ENCODE results near the gene NRP1.
A peak's percentile ranks its signal among the peaks of the same experiment; 100 is the strongest.

NRP1 gene

DNA sequence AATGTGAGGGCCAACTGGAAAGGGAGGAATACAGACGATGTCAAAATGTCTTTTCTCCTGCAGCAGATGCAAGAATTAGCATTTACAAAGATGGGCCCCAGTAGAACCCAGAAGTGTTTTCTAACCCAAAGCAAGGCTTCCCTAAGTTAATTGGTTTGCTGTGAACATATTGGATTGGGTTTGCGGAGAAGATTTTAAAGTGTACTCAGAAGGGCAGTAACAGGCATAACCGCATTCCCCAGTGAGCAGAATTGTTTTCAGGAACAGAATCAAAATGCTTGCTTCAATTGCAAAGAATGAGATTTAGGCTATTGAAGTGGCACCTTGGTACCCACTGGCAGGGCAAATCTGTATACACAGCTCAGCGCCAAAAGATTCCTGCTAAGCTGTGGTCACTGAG, 78.0 kb downstream of the NRP1 start:
- DNase-seq = no peak

DNA sequence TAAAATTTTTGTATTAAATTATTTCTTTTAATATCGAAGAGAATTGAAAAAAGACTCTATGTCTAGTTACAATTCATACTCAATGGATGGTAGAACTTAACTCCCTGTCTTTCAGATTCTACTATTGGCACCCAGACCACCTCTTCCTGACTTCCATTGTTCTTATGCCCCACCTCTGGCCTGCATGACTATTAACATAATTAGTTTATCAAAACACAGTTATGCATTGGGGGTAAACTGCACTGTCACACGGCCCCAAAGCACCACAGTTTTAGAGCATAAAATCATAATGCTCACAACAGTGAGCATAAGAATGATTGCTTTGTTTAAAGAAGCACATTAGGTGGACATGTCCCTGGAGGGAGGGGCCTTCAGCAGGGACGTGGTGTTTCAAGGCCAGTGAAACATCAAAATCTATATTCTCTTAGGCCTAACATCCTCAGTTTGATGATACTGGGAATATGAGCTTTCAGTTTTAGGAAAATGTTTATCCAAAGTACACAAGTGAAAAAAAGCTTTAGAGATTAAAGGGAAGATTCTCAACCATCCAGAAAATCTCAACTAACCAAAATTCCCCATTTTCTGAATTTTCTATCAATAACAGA, 79.8 kb downstream of the NRP1 start:
- no peak for DNase-seq

DNA sequence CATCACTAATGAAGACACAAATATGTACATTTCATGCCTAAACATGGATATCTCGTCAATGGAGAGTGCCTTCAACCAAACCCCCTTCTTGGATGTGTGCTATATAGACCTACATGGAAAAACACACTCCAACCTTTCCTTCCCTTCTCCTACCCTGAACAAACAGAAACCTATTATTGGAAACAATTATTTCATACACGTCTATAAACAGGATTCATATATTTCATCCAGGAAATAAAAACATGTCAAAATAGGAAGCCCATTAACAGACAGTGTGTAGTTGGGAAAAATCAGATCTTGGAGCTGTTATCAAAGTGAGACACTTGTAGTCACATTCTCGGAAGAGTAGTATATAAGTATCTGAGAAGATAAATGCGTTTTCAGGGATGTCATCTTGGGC, 81.1 kb downstream of the NRP1 start:
- DNase-seq = no peak

DNA sequence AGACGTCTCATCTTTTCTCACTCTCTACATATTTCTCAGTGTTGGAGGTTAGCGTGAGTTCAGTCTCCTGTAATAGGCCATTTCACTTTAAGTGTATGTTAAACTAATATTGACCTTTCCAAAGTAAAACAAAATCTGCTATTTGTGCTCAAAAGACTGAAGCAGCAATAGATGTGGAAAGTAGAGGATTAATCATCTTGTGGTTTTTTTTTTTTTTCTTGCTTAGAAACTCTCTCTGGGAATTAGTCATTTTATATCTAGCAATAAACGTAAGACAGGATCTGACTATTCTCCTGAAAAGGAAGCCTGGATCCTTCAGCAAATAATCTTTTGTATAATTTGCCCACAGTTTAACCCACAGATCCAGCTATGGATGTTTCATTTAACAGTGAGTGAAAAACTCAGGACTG, 81.7 kb downstream of the NRP1 start:
- no peak for DNase-seq

- no peak for DNase-seq
Observed at GRCh38 chr10:33252324-33252723, 82.1 kb downstream of the NRP1 start.

GRCh38 chr10:33249659-33250345, 84.7 kb downstream of the NRP1 start:
- DNase-seq = no peak

DNA sequence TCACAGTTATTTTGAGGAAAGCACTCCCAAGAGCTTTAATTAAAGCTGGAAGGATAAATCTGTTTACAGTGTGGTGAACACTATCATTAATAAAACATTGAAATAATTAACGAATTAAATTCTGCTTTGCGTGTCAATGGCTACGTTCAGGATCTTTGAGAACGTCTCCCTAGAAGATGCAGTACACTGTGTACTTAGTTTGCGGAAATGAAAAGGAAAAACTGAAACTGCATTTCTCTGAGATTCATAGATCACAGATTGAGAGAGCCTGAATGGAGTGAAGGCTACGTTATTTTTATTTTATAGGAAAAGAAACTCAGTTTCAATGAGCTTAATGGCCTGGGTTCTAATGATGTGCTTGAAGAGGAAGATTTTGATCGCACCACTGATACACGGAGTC, 85.3 kb downstream of the NRP1 start:
- no peak for DNase-seq

DNA sequence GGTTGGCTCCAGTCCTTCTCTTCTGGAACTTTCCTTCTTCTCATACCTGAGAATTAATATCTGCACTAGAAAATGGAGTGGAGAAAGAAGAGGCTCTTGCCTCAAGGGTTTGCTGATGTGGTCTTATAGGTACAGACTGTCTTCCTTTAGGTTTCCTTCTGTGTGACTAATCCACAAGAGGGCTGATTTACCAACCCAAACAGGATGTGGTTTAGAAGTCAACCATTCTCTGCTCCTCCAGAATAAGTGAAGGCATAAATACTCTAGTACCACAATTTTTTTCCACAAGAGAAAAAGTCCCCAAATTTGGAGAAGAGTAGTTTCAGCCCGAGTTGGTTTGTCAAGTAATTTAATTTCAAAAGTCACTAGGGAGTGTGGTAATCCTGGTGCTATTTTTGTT, 85.8 kb downstream of the NRP1 start:
- DNase-seq = peak; percentile 68

DNA sequence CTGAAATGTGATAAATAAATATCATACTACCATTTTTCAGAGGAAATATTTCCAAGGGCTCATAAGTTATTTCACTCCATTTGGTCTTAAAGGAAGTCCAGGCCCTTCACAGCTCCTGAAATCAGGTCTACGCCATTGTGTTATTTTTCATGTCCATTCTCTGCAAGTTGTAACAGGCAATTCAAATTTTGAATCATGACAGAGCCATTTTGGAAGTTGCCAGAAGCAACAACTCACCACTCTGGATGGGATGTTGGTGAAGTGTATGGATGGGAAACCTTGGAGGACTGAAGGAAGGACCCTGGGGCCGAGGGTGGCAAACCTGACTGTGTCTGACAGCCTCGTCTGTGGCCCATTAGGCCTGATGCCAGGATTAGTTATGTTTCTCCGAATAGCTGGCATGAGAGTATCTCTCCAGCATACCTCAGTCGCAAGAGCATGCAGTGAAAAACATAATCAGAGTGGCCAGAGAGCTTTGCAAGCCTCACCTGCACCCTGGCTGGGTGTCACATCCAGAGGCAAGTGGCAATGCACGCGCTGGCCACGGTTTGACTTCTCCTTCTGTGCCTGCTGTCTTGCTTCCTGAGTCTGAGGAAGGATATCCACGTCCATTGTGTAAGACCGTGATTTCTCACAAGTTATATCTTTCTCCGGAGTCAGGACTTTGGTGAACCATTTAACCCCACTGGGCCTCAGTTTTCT, 87.1 kb downstream of the NRP1 start:
- DNase-seq = no peak

GRCh38 chr10:33245343-33245742, 89.1 kb downstream of the NRP1 start:
- no peak for DNase-seq

- no peak for DNase-seq
Observed at GRCh38 chr10:33244354-33244967, 90.0 kb downstream of the NRP1 start.

DNA sequence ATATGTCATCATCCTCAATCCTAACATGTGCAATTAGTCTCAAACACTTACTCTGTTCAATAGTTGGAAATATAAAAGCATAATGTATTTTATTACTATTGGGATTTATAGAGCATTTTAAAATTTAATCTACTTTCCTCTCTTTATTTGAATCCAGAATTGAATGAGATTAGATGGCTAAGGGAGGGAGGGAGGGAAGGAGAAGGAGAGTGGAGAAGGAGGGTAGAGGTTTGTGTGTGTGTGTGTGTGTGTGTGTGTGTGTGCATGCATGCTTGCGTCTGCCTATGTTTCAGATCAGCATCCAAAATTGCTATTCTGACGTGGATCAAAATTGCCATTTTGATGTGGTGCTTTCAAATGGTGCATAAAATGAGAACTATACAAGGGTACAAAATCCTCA, 90.8 kb downstream of the NRP1 start:
- no peak for DNase-seq

DNA sequence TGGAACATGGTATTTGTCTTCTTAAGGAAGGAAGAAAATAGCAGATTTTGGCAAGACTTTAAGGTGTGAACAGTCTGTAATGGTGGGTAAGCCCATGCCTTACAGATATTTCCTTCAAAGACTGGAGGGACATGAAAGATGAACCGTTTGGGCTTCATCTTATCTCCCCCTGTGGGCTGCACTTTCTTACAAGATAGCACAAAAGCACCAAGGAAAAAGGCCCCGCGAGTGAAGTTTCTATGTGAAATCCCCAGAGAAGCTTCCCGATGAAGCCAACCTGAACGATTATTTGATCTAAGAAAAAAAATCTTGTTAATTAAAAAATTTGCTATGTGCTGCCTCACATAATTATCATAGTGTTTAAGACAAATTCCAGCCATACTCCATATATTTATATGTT, 91.5 kb downstream of the NRP1 start:
- no peak for DNase-seq

- no peak for DNase-seq
Observed at GRCh38 chr10:33241351-33241750, 93.1 kb downstream of the NRP1 start.

DNA sequence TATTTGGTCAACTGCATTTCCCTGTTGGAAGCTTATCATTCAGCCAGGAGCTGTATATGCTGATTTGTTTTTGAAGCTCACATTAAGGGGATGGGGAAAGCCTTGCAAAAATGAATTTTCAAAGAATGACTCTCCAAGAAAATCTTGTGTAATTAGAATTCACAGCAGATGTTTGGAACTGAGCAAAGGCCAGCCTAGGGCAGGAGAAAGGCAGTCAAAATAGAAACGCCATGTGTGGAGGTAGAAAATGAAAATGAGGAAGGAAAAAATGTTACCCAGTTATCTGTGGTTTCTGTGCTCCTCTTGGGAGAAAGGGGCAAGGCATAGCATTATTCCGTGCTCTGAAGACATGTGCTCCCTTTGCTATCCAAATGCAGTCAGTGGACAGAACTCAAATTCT, 93.5 kb downstream of the NRP1 start:
- DNase-seq = no peak

- DNase-seq = no peak
Observed at GRCh38 chr10:33240258-33240657, 94.2 kb downstream of the NRP1 start.

- no peak for DNase-seq
Observed at GRCh38 chr10:33239257-33239656, 95.2 kb downstream of the NRP1 start.

DNA sequence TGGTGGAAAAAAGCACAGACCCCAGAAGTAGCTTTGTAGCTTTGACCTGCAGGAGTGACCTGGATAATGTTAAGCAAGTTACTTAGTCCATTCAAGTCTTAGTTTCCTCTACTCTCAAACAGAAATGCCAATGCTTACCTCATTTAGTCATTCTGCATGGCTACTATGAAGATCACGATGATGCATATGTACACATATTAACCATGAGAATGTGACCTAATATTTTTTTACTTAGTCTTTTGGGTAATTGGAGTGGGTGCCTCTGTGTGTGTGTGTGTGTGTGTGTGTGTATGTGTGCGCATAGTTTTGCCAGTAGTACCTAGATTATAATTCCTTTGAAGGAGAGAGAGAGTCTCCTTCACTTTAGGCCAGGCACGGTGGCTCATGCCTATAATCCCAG, 95.8 kb downstream of the NRP1 start:
- DNase-seq = no peak

GRCh38 chr10:33237736-33238624, 96.5 kb downstream of the NRP1 start:
- DNase-seq = no peak

DNA sequence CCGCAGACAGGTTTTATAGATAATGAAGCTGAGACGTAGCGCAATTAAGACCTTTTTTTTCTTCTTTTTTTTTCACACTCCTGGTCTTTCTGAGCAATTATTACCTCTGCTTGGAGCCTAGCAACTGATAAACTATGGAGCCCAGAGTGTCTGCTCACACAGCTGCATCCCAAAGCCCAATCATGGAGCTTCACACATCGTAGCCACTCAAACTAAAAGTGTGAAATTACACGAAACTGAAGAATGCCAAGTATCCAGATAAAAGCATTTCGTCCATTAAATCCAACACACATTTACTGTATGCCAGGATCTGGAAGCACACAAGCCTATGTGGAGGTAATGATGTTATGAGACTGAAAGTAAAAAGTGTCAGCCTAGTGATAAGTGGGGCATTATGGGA, 97.6 kb downstream of the NRP1 start:
- no peak for DNase-seq

DNA sequence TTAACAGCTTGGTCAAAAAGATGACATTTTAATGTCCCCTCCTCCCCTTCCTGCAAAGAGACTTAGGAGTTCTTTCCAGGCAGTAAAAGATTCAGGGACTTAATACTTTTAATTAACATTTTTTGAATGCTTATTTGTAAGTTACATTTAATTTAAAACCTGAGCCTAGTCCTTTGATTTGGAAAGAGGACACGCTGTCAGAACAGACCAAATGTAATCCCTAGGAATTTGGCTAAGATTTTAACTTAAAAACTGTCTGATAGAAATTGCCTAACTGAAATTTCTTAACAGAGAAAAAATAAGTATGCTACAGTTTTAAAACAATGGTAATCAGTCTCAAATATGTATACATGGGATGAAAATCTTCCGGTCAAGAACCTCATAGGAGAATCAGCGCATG, 98.5 kb downstream of the NRP1 start:
- no peak for DNase-seq

DNA sequence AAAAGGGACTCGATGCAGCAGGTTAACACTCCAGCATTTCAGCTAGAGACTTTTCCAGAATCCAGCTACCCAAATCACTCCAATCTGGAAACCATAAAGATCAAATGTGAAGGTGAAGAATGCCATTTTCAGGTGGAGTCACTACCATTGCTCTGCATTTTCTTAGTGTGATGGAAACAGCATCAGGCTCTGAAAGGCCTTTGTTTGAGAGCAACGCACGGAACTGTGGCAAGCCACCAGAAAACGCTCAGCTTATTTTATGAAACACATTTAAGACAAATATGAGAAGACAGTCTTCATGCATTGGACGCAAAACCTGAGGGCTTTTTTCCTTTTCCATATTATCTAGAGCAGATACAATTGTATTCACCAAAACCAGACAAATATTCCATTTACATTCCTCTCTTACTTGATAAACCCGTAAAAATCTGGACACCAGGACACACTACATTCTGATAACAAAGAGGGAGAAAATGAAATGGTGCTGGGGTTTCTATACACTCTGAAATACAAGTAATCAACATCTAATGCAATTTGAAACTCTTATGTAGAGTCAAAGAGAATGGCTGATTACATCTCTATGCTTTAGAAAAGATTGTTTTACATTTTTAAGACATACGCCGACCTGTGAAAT, 99.1 kb downstream of the NRP1 start:
- no peak for DNase-seq
